Measurements from ENCODE around the gene SSC5D.

The SSC5D gene

GRCh38 chr19:55474269-55475265 is 13.7 kb upstream of the SSC5D start:
- DNase-seq: no peak

GRCh38 chr19:55476100-55476775 is 12.0 kb upstream of the SSC5D start, which contains the start of gene ZNF628:
Gene ZNF628 (plus strand): TSS chr19:55476617. CDS start chr19:55479911, 3,294 bp downstream.
- peak; percentile 99 for DNase-seq

GRCh38 chr19:55477905-55478304 is 10.3 kb upstream of the SSC5D start:
- DNase-seq: no peak

- no peak for DNase-seq
Observed at GRCh38 chr19:55478364-55478763, 9.9 kb upstream of the SSC5D start.

GRCh38 chr19:55479045-55479444 is 9.2 kb upstream of the SSC5D start:
- DNase-seq: no peak

- no peak for DNase-seq
Observed at GRCh38 chr19:55479451-55480230, 8.6 kb upstream of the SSC5D start.

GRCh38 chr19:55481148-55481793 is 7.0 kb upstream of the SSC5D start:
- no peak for DNase-seq

GRCh38 chr19:55481794-55482155 is 6.5 kb upstream of the SSC5D start:
- no peak for DNase-seq

GRCh38 chr19:55482156-55482961 is 5.9 kb upstream of the SSC5D start:
- DNase-seq: no peak

- no peak for DNase-seq
Observed at GRCh38 chr19:55482967-55483705, 5.1 kb upstream of the SSC5D start.

GRCh38 chr19:55483706-55484592 is 4.3 kb upstream of the SSC5D start:
- DNase-seq: no peak

- peak; percentile 31 for DNase-seq
Observed at GRCh38 chr19:55484593-55485438, 3.4 kb upstream of the SSC5D start, which contains the start of gene NAT14. Gene NAT14 (plus strand): TSS chr19:55485188. CDS start chr19:55485709, 521 bp downstream.

- no peak for DNase-seq
Observed at GRCh38 chr19:55485439-55486011, 2.7 kb upstream of the SSC5D start.

GRCh38 chr19:55486043-55486970 is 1.9 kb upstream of the SSC5D start:
- no peak for DNase-seq

- DNase-seq: no peak
Observed at GRCh38 chr19:55486971-55487923, 989 bp upstream of the SSC5D start.

Measured in suppressor macrophage treated with lipopolysaccharide for 4 hours (primary cell).